Kidney tubule cell (primary cell): Measurements from ENCODE around the gene SNRPF.
A peak's percentile ranks its signal among the peaks of the same experiment; 100 is the strongest.
"Not testable (repeated sequence)": the region's sequence is repeated elsewhere in the genome, so short reads cannot be mapped to it uniquely, and the experiment has no call there.

Experiments used
- DNase-seq: peaks from one replicate; pipeline ENCODE4 v3.0.0-alpha.2; 2018; ENCODE audit warnings: low spot score

SNRPF gene

GRCh38 chr12:95858451-95859343 lies at the start of gene SNRPF:
SNRPF (plus strand) TSS chr12:95858952; CDS start chr12:95859074, 122 bp downstream.
- peak; percentile 97 for DNase-seq

GRCh38 chr12:95809000-95809680 lies 49.6 kb upstream of the SNRPF start:
- no peak for DNase-seq

GRCh38 chr12:95810411-95810810 lies 48.3 kb upstream of the SNRPF start:
- no peak for DNase-seq

- DNase-seq, result not testable (repeated sequence)
Observed at GRCh38 chr12:95812155-95812554, 46.6 kb upstream of the SNRPF start.

- peak; percentile 56 for DNase-seq
Observed at GRCh38 chr12:95815632-95816212, 43.0 kb upstream of the SNRPF start.

- DNase-seq, result peak; percentile 65
Observed at GRCh38 chr12:95820096-95820703, 38.6 kb upstream of the SNRPF start.

- DNase-seq, result no peak
Observed at GRCh38 chr12:95829395-95829794, 29.4 kb upstream of the SNRPF start.

GRCh38 chr12:95830335-95831089 lies 28.2 kb upstream of the SNRPF start:
- DNase-seq, result no peak

GRCh38 chr12:95834572-95834971 lies 24.2 kb upstream of the SNRPF start:
- DNase-seq, result no peak

- DNase-seq, result peak; percentile 61
Observed at GRCh38 chr12:95836185-95836609, 22.6 kb upstream of the SNRPF start.

GRCh38 chr12:95836630-95837239 lies 22.0 kb upstream of the SNRPF start:
- DNase-seq, result peak; percentile 30

- no peak for DNase-seq
Observed at GRCh38 chr12:95837240-95838038, 21.3 kb upstream of the SNRPF start.

- DNase-seq, result peak; percentile 53
Observed at GRCh38 chr12:95838125-95838524, 20.6 kb upstream of the SNRPF start.

- not testable (repeated sequence) for DNase-seq
Observed at GRCh38 chr12:95842426-95842825, 16.3 kb upstream of the SNRPF start.

GRCh38 chr12:95848575-95849388 lies 10.0 kb upstream of the SNRPF start:
- DNase-seq, result peak; percentile 70

GRCh38 chr12:95851606-95852005 lies 7.1 kb upstream of the SNRPF start:
- DNase-seq, result no peak

- no peak for DNase-seq
Observed at GRCh38 chr12:95852133-95852532, 6.6 kb upstream of the SNRPF start.

GRCh38 chr12:95857156-95857555 lies 1.6 kb upstream of the SNRPF start:
- DNase-seq, result no peak

- DNase-seq, result no peak
Observed at GRCh38 chr12:95857799-95858198, 953 bp upstream of the SNRPF start.
